HepG2 (cell line): ENCODE measurements around the gene SPATA46. TPM values are rescaled to one million over a fixed set of nuclear protein-coding genes. Genes with fewer than 3 reads are reported as not detected.

ENCODE experiments used
- ATAC-seq: fragments of 200-7000 bp; cut with Tn5 transposase; 3 replicates; pipeline ENCODE4 v1.9.1; 2020; ENCODE audit warnings: mild to moderate bottlenecking, moderate library complexity
- BruUV-seq: library from RNA; stranded (reverse); fragments of 400-500 nt; replicated peaks from 2 replicates; lab custom pipeline; 2021; lab: Mats Ljungman, UMichigan
- CTCF ChIA-PET: fragments of 300-600 bp; formaldehyde crosslinking; extraction: SDS; loops from one replicate; lab custom pipeline; 2021; ENCODE audit warnings: low total read pairs, inconsistent platforms, low intra/inter-chr PET ratio; lab: Yijun Ruan, JAX
- POLR2A ChIA-PET: fragments of 350-600 bp; sonication (Branson Sonifier 250); formaldehyde crosslinking; loops from one replicate; lab custom pipeline; 2020; ENCODE audit warnings: antibody characterized with exemption, inconsistent platforms; lab: Yijun Ruan, JAX
- DNase-seq: peaks from one replicate; pipeline ENCODE4 v3.0.0-alpha.2; 2015; ENCODE audit warnings: low spot score
- FAIRE-seq: peaks from 3 replicates; lab custom pipeline; 2011; peaks lifted over from hg19 to GRCh38; lab: Jason Lieb, UNC
- H2AFZ ChIP-seq: one replicate; pipeline ENCODE4 v1.6.1; 2011; ENCODE audit warnings: low read length, inconsistent platforms
- H3K27ac ChIP-seq: fragments of 300-600 bp; 3 replicates; pipeline ENCODE4 v1.8.0; 2011; ENCODE audit warnings: mixed run types, mild to moderate bottlenecking, mixed read lengths, low read length, inconsistent platforms; ENCODE audit not compliant: insufficient read depth; ENCODE audit errors: extremely low read length
- H3K27me3 ChIP-seq, 2 experiments: fragments of 200-600 bp in 1 of 2; 2 replicates in 1 of 2; 3 replicates in 1 of 2; pipeline versions ENCODE4 v1.6.0 to v1.8.0; 2011; ENCODE audit warnings: low read length in 2 of 2, mild to moderate bottlenecking in 2 of 2, moderate library complexity in 2 of 2, inconsistent platforms in 1 of 2; ENCODE audit not compliant: insufficient read depth in 2 of 2, control insufficient read depth in 1 of 2
- H3K36me3 ChIP-seq, 2 experiments: fragments of 200-600 bp in 1 of 2; replicated peaks in 1 of 2; 2 replicates in 1 of 2; 3 replicates in 1 of 2; pipeline versions ENCODE4 v1.5.1 to v1.8.0; 2011; ENCODE audit warnings: low read length in 2 of 2, inconsistent platforms in 1 of 2; ENCODE audit not compliant: insufficient read depth in 2 of 2, control insufficient read depth in 1 of 2
- H3K4me1 ChIP-seq: 2 replicates; pipeline ENCODE4 v1.5.1; 2012; ENCODE audit warnings: low read length, inconsistent platforms; ENCODE audit not compliant: insufficient read depth
- H3K4me2 ChIP-seq: 2 replicates; pipeline ENCODE4 v1.6.0; 2011; ENCODE audit warnings: low read depth, low read length, inconsistent platforms
- H3K4me3 ChIP-seq, 3 experiments: fragments of 200-600 bp in 1 of 3; sonication (generic), shearing (Covaris generic) in 1 of 3; replicated peaks in 1 of 3; 2 replicates each; pipeline ENCODE4 v1.5.1; 2011 to 2016; ENCODE audit warnings: low read length in 3 of 3, inconsistent platforms in 2 of 3, low read depth in 2 of 3, mild to moderate bottlenecking in 2 of 3, control low read depth in 1 of 3, mixed read lengths in 1 of 3; ENCODE audit not compliant: insufficient read depth in 1 of 3
- H3K79me2 ChIP-seq: one replicate; pipeline ENCODE4 v1.6.1; 2011; ENCODE audit warnings: low read length, inconsistent platforms; ENCODE audit not compliant: insufficient read depth
- H3K9ac ChIP-seq: 2 replicates; pipeline ENCODE4 v1.6.0; 2011; ENCODE audit warnings: mild to moderate bottlenecking, low read depth, low read length, inconsistent platforms; ENCODE audit not compliant: insufficient read depth
- H3K9me3 ChIP-seq: 2 replicates; pipeline ENCODE4 v1.5.1; 2012; ENCODE audit warnings: mild to moderate bottlenecking, low read length
- H4K20me1 ChIP-seq: 2 replicates; pipeline ENCODE4 v1.6.0; 2011; ENCODE audit warnings: inconsistent platforms, mild to moderate bottlenecking, low read length, moderate library complexity; ENCODE audit not compliant: insufficient read depth
- DMAP1 ChIP-seq: IDR thresholded peaks from 2 replicates; pipeline ENCODE4 v1.6.1; 2016
- GTF2F1 ChIP-seq: fragments of 150-350 bp; IDR thresholded peaks from 2 replicates; pipeline ENCODE4 v1.6.1; 2014; ENCODE audit warnings: low read length
- NCOA2 ChIP-seq: sonication (generic); formaldehyde crosslinking; IDR thresholded peaks from 2 replicates; pipeline ENCODE4 v1.8.0; 2022; ENCODE audit warnings: inconsistent platforms
- PHF20 ChIP-seq: sonication (generic); formaldehyde crosslinking; IDR thresholded peaks from 2 replicates; pipeline ENCODE4 v1.5.0; 2020; ENCODE audit warnings: mild to moderate bottlenecking, missing genetic modification reagents
- SOX13 ChIP-seq, 3 experiments: fragments of 450-650 bp in 1 of 3; sonication (generic) in 1 of 3; formaldehyde crosslinking in 1 of 3; IDR thresholded peaks in 2 of 3; conservative IDR thresholded peaks in 1 of 3; 2 replicates each; pipeline versions ENCODE4 v1.5.0 to v1.6.1; 2016 to 2020; ENCODE audit warnings: antibody characterized with exemption in 1 of 3, mild to moderate bottlenecking in 1 of 3, missing compliant biosample characterization in 1 of 3, missing genetic modification reagents in 1 of 3, moderate library complexity in 1 of 3
- ZBTB7A ChIP-seq: sonication (generic); formaldehyde crosslinking; IDR thresholded peaks from 2 replicates; pipeline ENCODE4 v1.8.0; 2022; ENCODE audit warnings: mild to moderate bottlenecking, missing genetic modification reagents
- WGBS: methylation state at CpG from one replicate; pipeline ENCODE4 v1.1.6; 2017; ENCODE audit warnings: low lambda C conversion rate; 5-methylcytosine and 5-hydroxymethylcytosine counted together
- in situ Hi-C: cut with HindIII; loops from 2 replicates; pipeline ENCODE4 v1.10.0; 2017; ENCODE audit warnings: low pct_unique_long_range_greater_than_20kb; ENCODE audit not compliant: extremely low pct_ligation_motif_present
- intact Hi-C: fragments of 100-400 bp; cut with micrococcal nuclease; formaldehyde crosslinking; loops from one replicate; pipeline ENCODE4 v1.10.0; 2022; ENCODE audit not compliant: unreplicated experiment
- polyA plus RNA-seq, 8 experiments: library from polyadenylated mRNA; depleted of rRNA in 3 of 8; stranded (reverse) in 7 of 8; unstranded in 1 of 8; fragments of >200 nt; fragmentation: Illumina TruSeq in 4 of 8; extraction: Trizol in 4 of 8; gene quantifications; 2 replicates each; pipeline versions ENCODE4 v1.2.1 to v1.2.3, GENCODE V29; 2011 to 2016; ENCODE audit warnings: low read depth in 4 of 8, missing spikeins in 1 of 8, mixed read lengths in 1 of 8; ENCODE audit not compliant: insufficient read depth in 1 of 8
- total RNA-seq, 5 experiments: library from RNA; depleted of rRNA; stranded (reverse); fragments of >200 nt; fragmentation: Illumina TruSeq; extraction: Trizol; gene quantifications; 2 replicates each; pipeline ENCODE4 v1.2.3, GENCODE V29; 2016; ENCODE audit warnings: low read depth in 1 of 5
- TF ChIP-seq, protein P1 (sequence below), 2 experiments: sonication (generic) in 1 of 2; formaldehyde crosslinking in 1 of 2; IDR thresholded peaks; 2 replicates each; pipeline versions ENCODE4 v1.6.1 to v1.9.0; 2014 to 2022; ENCODE audit warnings: antibody characterized with exemption in 1 of 2, borderline replicate concordance in 1 of 2, inconsistent platforms in 1 of 2, low read depth in 1 of 2, missing genetic modification reagents in 1 of 2
- TF ChIP-seq, protein P2 (sequence below): sonication (generic); formaldehyde crosslinking; IDR thresholded peaks from 2 replicates; pipeline ENCODE4 v1.9.0; 2022; ENCODE audit warnings: missing genetic modification reagents, mild to moderate bottlenecking, borderline replicate concordance
- TF ChIP-seq, protein P3 (sequence below): sonication (generic); formaldehyde crosslinking; IDR thresholded peaks from 2 replicates; pipeline ENCODE4 v1.5.0; 2020; ENCODE audit warnings: missing genetic modification reagents, mild to moderate bottlenecking, borderline replicate concordance
- TF ChIP-seq, protein P4 (sequence below): sonication (generic); formaldehyde crosslinking; conservative IDR thresholded peaks from 2 replicates; pipeline ENCODE4 v1.4.0; 2020; ENCODE audit warnings: missing genetic modification reagents

The SPATA46 gene
- total and polyA plus RNA-seq, 2 of the 13 experiments (the other 11 are each of a cell fraction or from before 2014, with no cell fraction given): not detected

DNA sequence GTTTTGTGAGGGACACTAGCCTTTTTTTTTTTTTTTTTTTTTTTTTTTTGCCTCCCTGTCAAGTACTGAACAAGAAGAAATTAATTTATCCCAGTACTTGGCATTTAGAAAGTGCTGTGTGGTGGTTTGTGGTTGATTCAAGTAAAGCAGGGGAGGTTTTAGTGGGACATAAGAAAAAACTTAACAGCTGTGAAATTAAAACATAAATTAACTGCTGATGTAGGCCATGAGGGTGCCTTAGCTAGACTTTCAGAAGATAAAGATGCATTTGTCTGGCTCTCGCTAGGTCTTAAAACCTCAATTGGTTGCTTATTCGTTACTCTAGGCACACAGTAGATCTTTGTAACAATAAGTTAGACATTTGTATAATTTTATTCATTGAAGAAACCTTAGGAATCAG, 52.3 kb downstream of the SPATA46 start:
- ChIA-PET POLR2A (no interaction called here), CTCF (no interaction called here)
- Histone ChIP-seq H3K36me3 (no peaks in the 10 kb centered on the region), H3K4me3 (no peak overlapping the region), H2AFZ (no peak overlapping the region), H3K27ac (no peak overlapping the region), H3K9me3 (no peaks in the 10 kb centered on the region), H3K9ac (no peak overlapping the region), H3K79me2 (no peaks in the 10 kb centered on the region), H3K27me3 (no peaks in the 10 kb centered on the region), H4K20me1 (no peaks in the 10 kb centered on the region), H3K4me2 (no peak overlapping the region), H3K4me1 (no peaks in the 10 kb centered on the region)
- WGBS: 91% methylated on average over 2 of the region's 2 CpGs
- ATAC-seq: no peak
- in situ Hi-C loops (no loop called here), intact Hi-C loops (no loop called here)
- no TSS peak for BruUV-seq
- FAIRE-seq: no peak
- DNase-seq: no peak
- TF ChIP-seq, protein P1, sequence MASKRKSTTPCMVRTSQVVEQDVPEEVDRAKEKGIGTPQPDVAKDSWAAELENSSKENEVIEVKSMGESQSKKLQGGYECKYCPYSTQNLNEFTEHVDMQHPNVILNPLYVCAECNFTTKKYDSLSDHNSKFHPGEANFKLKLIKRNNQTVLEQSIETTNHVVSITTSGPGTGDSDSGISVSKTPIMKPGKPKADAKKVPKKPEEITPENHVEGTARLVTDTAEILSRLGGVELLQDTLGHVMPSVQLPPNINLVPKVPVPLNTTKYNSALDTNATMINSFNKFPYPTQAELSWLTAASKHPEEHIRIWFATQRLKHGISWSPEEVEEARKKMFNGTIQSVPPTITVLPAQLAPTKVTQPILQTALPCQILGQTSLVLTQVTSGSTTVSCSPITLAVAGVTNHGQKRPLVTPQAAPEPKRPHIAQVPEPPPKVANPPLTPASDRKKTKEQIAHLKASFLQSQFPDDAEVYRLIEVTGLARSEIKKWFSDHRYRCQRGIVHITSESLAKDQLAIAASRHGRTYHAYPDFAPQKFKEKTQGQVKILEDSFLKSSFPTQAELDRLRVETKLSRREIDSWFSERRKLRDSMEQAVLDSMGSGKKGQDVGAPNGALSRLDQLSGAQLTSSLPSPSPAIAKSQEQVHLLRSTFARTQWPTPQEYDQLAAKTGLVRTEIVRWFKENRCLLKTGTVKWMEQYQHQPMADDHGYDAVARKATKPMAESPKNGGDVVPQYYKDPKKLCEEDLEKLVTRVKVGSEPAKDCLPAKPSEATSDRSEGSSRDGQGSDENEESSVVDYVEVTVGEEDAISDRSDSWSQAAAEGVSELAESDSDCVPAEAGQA (IDR thresholded peaks at IDR 0.05; ENCODE audit: low read depth): no peak
- TF ChIP-seq, protein P1 (CRISPR knock-in tag; IDR thresholded peaks at IDR 0.05; ENCODE audit: borderline replicate concordance): no peak
- no peak for TF ChIP-seq NCOA2 (CRISPR knock-in tag)
- no peak for TF ChIP-seq SOX13 (IDR thresholded peaks at IDR 0.05)
- TF ChIP-seq SOX13 (CRISPR knock-in tag; conservative IDR thresholded peaks at IDR 0.05 in 1 of 2, IDR thresholded peaks at IDR 0.05 in 1 of 2): no peak
- TF ChIP-seq, protein P2, sequence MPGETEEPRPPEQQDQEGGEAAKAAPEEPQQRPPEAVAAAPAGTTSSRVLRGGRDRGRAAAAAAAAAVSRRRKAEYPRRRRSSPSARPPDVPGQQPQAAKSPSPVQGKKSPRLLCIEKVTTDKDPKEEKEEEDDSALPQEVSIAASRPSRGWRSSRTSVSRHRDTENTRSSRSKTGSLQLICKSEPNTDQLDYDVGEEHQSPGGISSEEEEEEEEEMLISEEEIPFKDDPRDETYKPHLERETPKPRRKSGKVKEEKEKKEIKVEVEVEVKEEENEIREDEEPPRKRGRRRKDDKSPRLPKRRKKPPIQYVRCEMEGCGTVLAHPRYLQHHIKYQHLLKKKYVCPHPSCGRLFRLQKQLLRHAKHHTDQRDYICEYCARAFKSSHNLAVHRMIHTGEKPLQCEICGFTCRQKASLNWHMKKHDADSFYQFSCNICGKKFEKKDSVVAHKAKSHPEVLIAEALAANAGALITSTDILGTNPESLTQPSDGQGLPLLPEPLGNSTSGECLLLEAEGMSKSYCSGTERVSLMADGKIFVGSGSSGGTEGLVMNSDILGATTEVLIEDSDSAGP: no peak
- TF ChIP-seq, protein P3, sequence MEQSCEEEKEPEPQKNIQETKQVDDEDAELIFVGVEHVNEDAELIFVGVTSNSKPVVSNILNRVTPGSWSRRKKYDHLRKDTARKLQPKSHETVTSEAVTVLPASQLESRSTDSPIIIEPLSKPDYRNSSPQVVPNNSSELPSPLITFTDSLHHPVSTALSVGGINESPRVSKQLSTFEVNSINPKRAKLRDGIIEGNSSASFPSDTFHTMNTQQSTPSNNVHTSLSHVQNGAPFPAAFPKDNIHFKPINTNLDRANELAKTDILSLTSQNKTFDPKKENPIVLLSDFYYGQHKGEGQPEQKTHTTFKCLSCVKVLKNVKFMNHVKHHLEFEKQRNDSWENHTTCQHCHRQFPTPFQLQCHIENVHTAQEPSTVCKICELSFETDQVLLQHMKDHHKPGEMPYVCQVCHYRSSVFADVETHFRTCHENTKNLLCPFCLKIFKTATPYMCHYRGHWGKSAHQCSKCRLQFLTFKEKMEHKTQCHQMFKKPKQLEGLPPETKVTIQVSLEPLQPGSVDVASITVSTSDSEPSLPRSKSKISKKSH (CRISPR knock-in tag): no peak
- TF ChIP-seq DMAP1 (CRISPR knock-in tag): no peak
- no peak for TF ChIP-seq ZBTB7A (CRISPR knock-in tag)
- TF ChIP-seq, protein P4, sequence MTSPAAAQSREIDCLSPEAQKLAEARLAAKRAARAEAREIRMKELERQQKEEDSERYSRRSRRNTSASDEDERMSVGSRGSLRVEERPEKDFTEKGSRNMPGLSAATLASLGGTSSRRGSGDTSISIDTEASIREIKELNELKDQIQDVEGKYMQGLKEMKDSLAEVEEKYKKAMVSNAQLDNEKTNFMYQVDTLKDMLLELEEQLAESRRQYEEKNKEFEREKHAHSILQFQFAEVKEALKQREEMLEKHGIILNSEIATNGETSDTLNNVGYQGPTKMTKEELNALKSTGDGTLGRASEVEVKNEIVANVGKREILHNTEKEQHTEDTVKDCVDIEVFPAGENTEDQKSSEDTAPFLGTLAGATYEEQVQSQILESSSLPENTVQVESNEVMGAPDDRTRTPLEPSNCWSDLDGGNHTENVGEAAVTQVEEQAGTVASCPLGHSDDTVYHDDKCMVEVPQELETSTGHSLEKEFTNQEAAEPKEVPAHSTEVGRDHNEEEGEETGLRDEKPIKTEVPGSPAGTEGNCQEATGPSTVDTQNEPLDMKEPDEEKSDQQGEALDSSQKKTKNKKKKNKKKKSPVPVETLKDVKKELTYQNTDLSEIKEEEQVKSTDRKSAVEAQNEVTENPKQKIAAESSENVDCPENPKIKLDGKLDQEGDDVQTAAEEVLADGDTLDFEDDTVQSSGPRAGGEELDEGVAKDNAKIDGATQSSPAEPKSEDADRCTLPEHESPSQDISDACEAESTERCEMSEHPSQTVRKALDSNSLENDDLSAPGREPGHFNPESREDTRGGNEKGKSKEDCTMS: no peak
- TF ChIP-seq PHF20 (CRISPR knock-in tag): no peak
- no peak for TF ChIP-seq GTF2F1
